Measurements from ENCODE around the gene VAT1L.

VAT1L gene

GRCh38 chr16:77869997-77870813 lies 81.8 kb downstream of the VAT1L start:
- no peak for DNase-seq (ENCODE audit: low spot score)

GRCh38 chr16:77871932-77872331 lies 83.6 kb downstream of the VAT1L start:
- no peak for DNase-seq (ENCODE audit: low spot score)

GRCh38 chr16:77873066-77873465 lies 84.7 kb downstream of the VAT1L start:
- DNase-seq (ENCODE audit: low spot score) = no peak

DNA sequence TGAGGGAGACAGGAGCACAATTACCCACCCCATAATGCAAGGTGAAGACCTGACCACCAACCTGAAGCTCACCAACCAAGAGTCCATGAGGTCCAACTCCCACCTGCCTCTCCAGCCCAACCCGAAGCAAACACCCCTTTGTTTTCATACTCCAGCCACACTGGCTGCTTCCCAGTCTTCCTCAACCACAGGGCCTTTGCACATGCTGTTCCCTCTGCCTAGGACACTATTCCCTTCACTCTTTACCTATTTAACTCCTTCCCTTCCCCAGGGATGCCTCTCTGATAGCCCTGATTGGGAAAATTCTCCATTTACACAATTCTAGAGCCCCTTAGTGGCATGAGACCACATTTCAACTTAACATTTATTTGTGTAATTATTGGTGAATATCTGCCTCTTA lies 86.0 kb downstream of the VAT1L start:
- DNase-seq (ENCODE audit: low spot score) = no peak

DNA sequence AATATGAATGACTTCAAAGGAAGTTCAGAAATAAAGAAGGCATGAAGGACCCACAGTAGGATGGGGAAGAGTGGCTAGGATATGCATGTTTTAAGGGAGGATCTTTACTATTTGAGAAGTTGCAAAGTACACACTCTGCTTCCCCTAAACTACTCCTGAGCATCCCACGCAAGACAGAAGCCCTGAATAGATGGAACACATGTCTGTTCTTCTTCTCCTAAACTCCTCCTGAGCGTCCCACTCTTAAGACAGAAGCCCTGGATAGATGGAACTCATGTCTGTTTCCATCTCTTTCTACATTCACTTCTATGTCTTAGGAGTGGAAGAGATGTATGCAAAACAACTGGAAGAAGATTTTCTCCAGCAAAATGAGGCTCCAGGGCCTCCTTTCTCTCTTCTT lies 88.4 kb downstream of the VAT1L start:
- DNase-seq (ENCODE audit: low spot score) = no peak

DNA sequence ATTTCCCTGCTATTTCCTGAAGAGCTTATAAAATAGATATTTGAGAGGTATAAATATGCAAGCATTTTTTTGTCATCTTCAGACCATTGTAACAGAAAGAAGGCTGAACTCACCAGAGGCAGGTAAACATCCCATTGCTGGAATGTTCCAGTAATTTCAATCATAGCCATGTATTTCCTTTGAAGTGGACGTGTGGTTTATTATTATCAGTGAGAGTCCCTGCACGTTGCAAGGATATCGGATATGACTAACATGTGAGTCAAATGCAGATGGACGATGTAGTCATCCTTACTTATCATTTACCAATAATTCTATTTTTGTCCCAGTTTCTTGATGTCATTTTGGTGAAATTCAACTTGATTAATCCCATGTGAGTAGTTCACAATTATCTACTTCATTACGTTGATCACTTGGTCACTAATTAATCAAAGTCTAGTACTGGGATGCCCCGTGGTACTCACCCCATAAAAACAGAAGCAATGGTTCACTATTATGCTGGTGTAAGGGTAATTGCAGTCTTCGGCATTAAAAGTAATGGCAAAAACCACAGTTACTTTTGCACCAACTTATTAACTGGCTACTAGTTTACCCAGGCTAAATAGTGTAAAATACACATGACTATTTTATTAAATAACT lies 89.5 kb downstream of the VAT1L start:
- no peak for DNase-seq (ENCODE audit: low spot score)

GRCh38 chr16:77881355-77882030 lies 93.1 kb downstream of the VAT1L start:
- DNase-seq (ENCODE audit: low spot score) = no peak

GRCh38 chr16:77882358-77882757 lies 94.0 kb downstream of the VAT1L start:
- no peak for DNase-seq (ENCODE audit: low spot score)

GRCh38 chr16:77885571-77886295 lies 97.4 kb downstream of the VAT1L start:
- no peak for DNase-seq (ENCODE audit: low spot score)

DNA sequence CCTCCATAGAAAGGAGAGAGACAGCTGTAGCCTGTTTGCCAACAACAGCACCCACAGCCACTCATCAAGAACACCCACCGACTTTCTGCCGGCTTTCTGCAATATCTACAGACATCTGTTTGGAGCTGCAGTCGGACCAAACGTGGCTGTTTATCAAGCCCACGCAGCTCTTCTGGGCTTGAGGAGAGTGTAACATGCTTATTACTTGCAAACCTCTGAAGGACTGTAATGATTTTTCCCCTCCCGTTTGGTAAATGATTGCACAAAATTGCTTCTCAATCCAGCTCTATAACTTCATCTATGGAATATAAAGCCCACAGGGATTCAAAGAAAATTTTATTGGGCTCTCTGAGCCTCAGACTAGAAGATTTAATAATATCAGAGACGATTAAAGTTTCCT lies 100.5 kb downstream of the VAT1L start:
- no peak for DNase-seq (ENCODE audit: low spot score)

GRCh38 chr16:77890075-77890474 lies 101.7 kb downstream of the VAT1L start:
- no peak for DNase-seq (ENCODE audit: low spot score)

DNA sequence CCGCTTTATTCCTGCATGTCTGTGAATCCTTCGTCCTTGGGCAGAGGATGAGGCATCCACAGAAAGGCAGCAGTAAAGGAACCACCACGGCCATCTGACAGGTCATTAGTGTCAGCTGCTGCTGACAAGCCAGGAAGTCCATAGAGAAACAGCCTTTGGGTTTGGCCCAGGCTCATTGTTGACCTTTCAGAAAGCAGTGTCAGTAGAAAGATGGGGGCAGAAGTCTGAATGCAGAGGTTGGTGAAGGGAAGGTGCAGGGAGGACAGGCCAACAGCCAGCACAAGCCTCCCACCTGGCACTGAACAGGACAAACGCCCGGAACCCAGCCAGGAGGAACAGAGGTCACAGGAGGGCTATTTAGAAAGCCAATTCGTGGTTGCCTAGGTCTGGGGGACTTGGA lies 105.8 kb downstream of the VAT1L start:
- no peak for DNase-seq (ENCODE audit: low spot score)

- DNase-seq (ENCODE audit: low spot score) = no peak
Measured at GRCh38 chr16:77895962-77896361, 107.6 kb downstream of the VAT1L start.

GRCh38 chr16:77896415-77897128 lies 108.2 kb downstream of the VAT1L start:
- DNase-seq (ENCODE audit: low spot score) = no peak

DNA sequence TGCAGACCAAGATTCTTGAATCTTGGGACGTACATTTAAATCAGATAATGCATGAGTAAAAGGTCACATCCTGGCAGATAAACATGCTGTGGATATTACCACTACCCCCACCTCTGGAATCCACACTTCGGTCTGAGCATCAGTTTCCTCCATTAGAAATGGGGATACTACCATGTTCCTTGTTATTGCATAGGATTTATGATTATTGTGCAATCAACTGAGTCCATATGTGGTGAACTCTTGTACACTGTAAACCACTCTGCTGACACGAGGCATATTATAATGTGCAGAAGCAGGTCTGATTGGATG lies 108.7 kb downstream of the VAT1L start:
- DNase-seq (ENCODE audit: low spot score) = no peak

DNA sequence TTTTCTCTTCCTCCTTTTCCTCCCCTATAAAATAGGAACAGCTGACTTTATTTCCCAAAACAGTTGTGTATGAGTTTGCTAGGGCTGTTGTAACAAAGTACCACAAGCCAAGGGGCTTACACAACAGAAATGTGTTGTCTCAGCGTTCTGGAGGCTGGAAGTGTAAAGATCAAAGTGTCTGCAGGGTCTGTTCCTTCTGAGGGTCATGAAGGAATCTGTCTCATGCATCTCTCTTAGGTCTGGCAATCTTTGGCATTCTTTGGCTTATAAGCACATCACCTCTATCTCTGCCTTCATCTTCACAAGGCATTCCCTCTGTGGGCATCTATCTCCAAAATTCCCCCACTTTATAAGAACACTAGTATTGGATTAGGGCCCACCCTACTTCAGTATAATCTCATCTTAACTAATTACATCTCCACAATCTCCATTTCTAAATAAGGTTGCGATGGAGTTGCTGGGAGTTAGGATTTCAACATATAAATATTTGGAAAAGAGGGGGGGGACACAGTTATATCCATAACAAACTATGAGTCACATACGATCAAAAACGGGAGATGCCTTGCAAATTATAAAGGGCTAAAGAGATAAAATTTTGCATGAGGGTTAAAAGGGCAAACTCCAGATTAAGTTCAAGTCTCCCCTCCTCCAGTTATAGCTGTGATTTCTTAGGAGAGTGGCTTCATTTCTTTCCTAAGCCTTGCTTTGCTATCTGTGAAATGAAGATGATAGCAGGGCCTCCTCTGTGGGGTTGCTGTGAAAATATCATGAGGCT lies 109.7 kb downstream of the VAT1L start:
- DNase-seq (ENCODE audit: low spot score) = no peak

- DNase-seq (ENCODE audit: low spot score) = no peak
Measured at GRCh38 chr16:77898671-77899211, 110.4 kb downstream of the VAT1L start.

GRCh38 chr16:77899416-77899815 lies 111.1 kb downstream of the VAT1L start:
- DNase-seq (ENCODE audit: low spot score) = no peak

- DNase-seq (ENCODE audit: low spot score) = no peak
Measured at GRCh38 chr16:77905374-77905920, 117.1 kb downstream of the VAT1L start.

- DNase-seq (ENCODE audit: low spot score) = no peak
Measured at GRCh38 chr16:77910021-77910420, 121.7 kb downstream of the VAT1L start.

DNA sequence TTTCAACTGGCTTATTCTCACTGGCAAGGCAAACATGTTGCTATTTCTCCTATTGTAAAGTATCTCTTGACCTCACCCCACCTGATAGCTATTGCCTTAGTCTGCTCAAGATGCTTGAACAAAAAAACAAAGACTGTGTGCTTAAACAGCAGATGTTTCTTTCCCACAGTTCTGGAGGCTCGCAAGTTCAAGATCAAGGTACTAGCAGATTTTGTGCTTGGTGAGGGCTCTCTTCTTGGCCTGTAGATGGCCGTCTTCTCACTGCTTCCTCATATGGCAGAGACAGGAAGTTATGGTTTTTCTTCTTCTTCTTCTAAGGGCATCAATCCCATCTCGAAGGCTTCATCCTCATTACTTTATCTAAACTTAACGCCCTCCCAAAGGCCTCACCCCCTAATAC lies 124.3 kb downstream of the VAT1L start:
- no peak for DNase-seq (ENCODE audit: low spot score)

Measured in CD4-positive, alpha-beta T cell treated with Interleukin-15 for 4 hours (primary cell).